Measurements from ENCODE around the gene CST9. TPM values are rescaled to one million over a fixed set of nuclear protein-coding genes. Genes with fewer than 3 reads are reported as not detected.

The CST9 gene
- polyA plus RNA-seq (2011; rRNA removed) (not detected in 2 replicates), polyA minus RNA-seq (2011; rRNA and poly(A)+ RNA removed) (not detected in 2 replicates)

- no peaks in the 10 kb centered on the region for H3K36me3 ChIP-seq (ENCODE audit: control insufficient read depth, insufficient read depth, low read length)
- ChIA-PET CTCF (interaction anchor here (0.8 to 9.2 kb wide), 8 partner anchors 9 to 169 kb away, joined by 3 to 112 read pairs (median 6); no protein-coding TSS in a partner anchor), POLR2A (no interaction called here)
- no peak for TF ChIP-seq CTCF (IDR thresholded peaks at IDR 0.05; ENCODE audit: insufficient read depth, low read depth, low read length)
- no peak for DNase-seq (ENCODE audit: low read depth)
- H3K27me3 ChIP-seq (ENCODE audit: control insufficient read depth, insufficient read depth, low read length), result peaks cover 5% of the 10 kb centered on the region; the same call in 1 of the 2 replicates
- H3K4me3 ChIP-seq (ENCODE audit: low read depth, low read length), result no peak within 1 kb of the TSS
These were observed at the start of gene CST9 for GRCh38 chr20:23605867-23606651. Gene CST9, minus strand, starts transcription at chr20:23605917. Its CDS starts 53 bp downstream, at chr20:23605864.

- no peaks in the 10 kb centered on the region for H3K27me3 ChIP-seq (ENCODE audit: control insufficient read depth, insufficient read depth, low read length)
- TF ChIP-seq CTCF (IDR thresholded peaks at IDR 0.05; ENCODE audit: insufficient read depth, low read depth, low read length), result no peak
- DNase-seq (ENCODE audit: low read depth), result no peak
- CTCF ChIA-PET, result interaction anchor here (3.9 kb wide), 1 partner anchor 13 kb away, joined by 19 read pairs; no protein-coding TSS in a partner anchor
- POLR2A ChIA-PET, result no interaction called here
- H3K36me3 ChIP-seq (ENCODE audit: control insufficient read depth, insufficient read depth, low read length), result no peaks in the 10 kb centered on the region
- H3K4me3 ChIP-seq (ENCODE audit: low read depth, low read length), result no peak overlapping the region
These were observed 49.0 kb upstream of the CST9 start for GRCh38 chr20:23654717-23655116.

GRCh38 chr20:23654000-23654399 is 48.3 kb upstream of the CST9 start:
- no peaks in the 10 kb centered on the region for H3K36me3 ChIP-seq (ENCODE audit: control insufficient read depth, insufficient read depth, low read length)
- H3K4me3 ChIP-seq (ENCODE audit: low read depth, low read length), result no peak overlapping the region
- no peak for TF ChIP-seq CTCF (IDR thresholded peaks at IDR 0.05; ENCODE audit: insufficient read depth, low read depth, low read length)
- CTCF ChIA-PET, result interaction anchor here (3.9 kb wide), 1 partner anchor 14 kb away, joined by 19 read pairs; no protein-coding TSS in a partner anchor
- no peaks in the 10 kb centered on the region for H3K27me3 ChIP-seq (ENCODE audit: control insufficient read depth, insufficient read depth, low read length)
- POLR2A ChIA-PET, result no interaction called here
- DNase-seq (ENCODE audit: low read depth), result no peak

GRCh38 chr20:23653400-23653938 is 47.8 kb upstream of the CST9 start:
- no peak overlapping the region for H3K4me3 ChIP-seq (ENCODE audit: low read depth, low read length)
- TF ChIP-seq CTCF (IDR thresholded peaks at IDR 0.05; ENCODE audit: insufficient read depth, low read depth, low read length), result no peak
- no peak for DNase-seq (ENCODE audit: low read depth)
- CTCF ChIA-PET, result interaction anchor here (3.9 kb wide), 1 partner anchor 14 kb away, joined by 19 read pairs; no protein-coding TSS in a partner anchor
- H3K36me3 ChIP-seq (ENCODE audit: control insufficient read depth, insufficient read depth, low read length), result no peaks in the 10 kb centered on the region
- POLR2A ChIA-PET, result no interaction called here
- no peaks in the 10 kb centered on the region for H3K27me3 ChIP-seq (ENCODE audit: control insufficient read depth, insufficient read depth, low read length)

GRCh38 chr20:23652926-23653325 is 47.2 kb upstream of the CST9 start:
- no peak overlapping the region for H3K4me3 ChIP-seq (ENCODE audit: low read depth, low read length)
- POLR2A ChIA-PET, result no interaction called here
- no peak for TF ChIP-seq CTCF (IDR thresholded peaks at IDR 0.05; ENCODE audit: insufficient read depth, low read depth, low read length)
- H3K27me3 ChIP-seq (ENCODE audit: control insufficient read depth, insufficient read depth, low read length), result no peaks in the 10 kb centered on the region
- CTCF ChIA-PET, result interaction anchor here (3.9 kb wide), 1 partner anchor 15 kb away, joined by 19 read pairs; no protein-coding TSS in a partner anchor
- no peak for DNase-seq (ENCODE audit: low read depth)
- no peaks in the 10 kb centered on the region for H3K36me3 ChIP-seq (ENCODE audit: control insufficient read depth, insufficient read depth, low read length)

All from BJ (cell line).